ENCODE measurements around the gene CTBP2. TPM values are rescaled to one million over a fixed set of nuclear protein-coding genes. Genes with fewer than 3 reads are reported as not detected.

CTBP2 gene
- total RNA-seq, 1 experiment from 2014 or later = 212 TPM

- no peak overlapping the region for H3K27ac Mint-ChIP-seq
- H3K4me3 Mint-ChIP-seq = no peak overlapping the region
- TF ChIP-seq, protein P1, sequence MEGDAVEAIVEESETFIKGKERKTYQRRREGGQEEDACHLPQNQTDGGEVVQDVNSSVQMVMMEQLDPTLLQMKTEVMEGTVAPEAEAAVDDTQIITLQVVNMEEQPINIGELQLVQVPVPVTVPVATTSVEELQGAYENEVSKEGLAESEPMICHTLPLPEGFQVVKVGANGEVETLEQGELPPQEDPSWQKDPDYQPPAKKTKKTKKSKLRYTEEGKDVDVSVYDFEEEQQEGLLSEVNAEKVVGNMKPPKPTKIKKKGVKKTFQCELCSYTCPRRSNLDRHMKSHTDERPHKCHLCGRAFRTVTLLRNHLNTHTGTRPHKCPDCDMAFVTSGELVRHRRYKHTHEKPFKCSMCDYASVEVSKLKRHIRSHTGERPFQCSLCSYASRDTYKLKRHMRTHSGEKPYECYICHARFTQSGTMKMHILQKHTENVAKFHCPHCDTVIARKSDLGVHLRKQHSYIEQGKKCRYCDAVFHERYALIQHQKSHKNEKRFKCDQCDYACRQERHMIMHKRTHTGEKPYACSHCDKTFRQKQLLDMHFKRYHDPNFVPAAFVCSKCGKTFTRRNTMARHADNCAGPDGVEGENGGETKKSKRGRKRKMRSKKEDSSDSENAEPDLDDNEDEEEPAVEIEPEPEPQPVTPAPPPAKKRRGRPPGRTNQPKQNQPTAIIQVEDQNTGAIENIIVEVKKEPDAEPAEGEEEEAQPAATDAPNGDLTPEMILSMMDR (conservative IDR thresholded peaks at IDR 0.05) = no peak
- no peak overlapping the region for H4K91ac ChIP-seq (ENCODE audit: insufficient read length, low read depth, low read length)
- H2AFZ ChIP-seq (ENCODE audit: low read length) = no peak overlapping the region
- H3K4me2 ChIP-seq (ENCODE audit: insufficient read depth, insufficient read length, low read length) = no peak overlapping the region
- H4K8ac ChIP-seq (replicated peaks; ENCODE audit: insufficient read length, low read depth, low read length) = no peak overlapping the region
- no peak overlapping the region for H2AK5ac ChIP-seq (ENCODE audit: insufficient read length, low read length)
- H3K4me1 ChIP-seq (ENCODE audit: insufficient read depth, low read length) = no peaks in the 10 kb centered on the region
- no peaks in the 10 kb centered on the region for H3K4me1 Mint-ChIP-seq
- H3K23ac ChIP-seq (ENCODE audit: insufficient read length, low read depth, low read length) = no peak overlapping the region
- no peak overlapping the region for H3K18ac ChIP-seq (ENCODE audit: insufficient read length, low read depth, low read length)
- no peak overlapping the region for H2BK120ac ChIP-seq (ENCODE audit: low read depth, low read length, poor library complexity, severe bottlenecking)
- 0 out of 2 replicates have a peak, but pooled peaks cover 2% of the 10 kb centered on the region for H3K27me3 Mint-ChIP-seq (ENCODE audit: low read depth)
- H3K23me2 ChIP-seq (ENCODE audit: insufficient read length, low read depth, low read length, poor library complexity, severe bottlenecking) = no peaks in the 10 kb centered on the region
- no peaks in the 10 kb centered on the region for H3K36me3 Mint-ChIP-seq (ENCODE audit: insufficient read depth in 1 of 3, low read depth in 3 of 3)
- H2BK12ac ChIP-seq (ENCODE audit: insufficient read length, low read depth, low read length) = no peak overlapping the region
- H3K56ac ChIP-seq (ENCODE audit: insufficient read length, low read depth, low read length) = no peak overlapping the region
- H3T11ph ChIP-seq (ENCODE audit: low read length) = no peak overlapping the region
- no CpG with 5 or more reads among the region's 2 CpGs for WGBS (ENCODE audit: extremely low coverage, insufficient read length, low lambda C conversion rate)
- H3K14ac ChIP-seq (ENCODE audit: insufficient read depth, low read length) = no peak overlapping the region
- H3K9me3 ChIP-seq (ENCODE audit: control insufficient read depth, low read depth, low read length) = no peaks in the 10 kb centered on the region
- H3K9ac ChIP-seq (ENCODE audit: extremely low read depth, insufficient read length, low read length) = no peak overlapping the region
- no peaks in the 10 kb centered on the region for H3K9me3 Mint-ChIP-seq
- no peaks in the 10 kb centered on the region for H4K20me1 ChIP-seq (ENCODE audit: control insufficient read depth, insufficient read depth, insufficient read length)
- no peaks in the 10 kb centered on the region for H3K79me2 ChIP-seq (ENCODE audit: insufficient read depth, low read length)
- no peaks in the 10 kb centered on the region for H3K79me1 ChIP-seq (ENCODE audit: insufficient read depth, low read depth, low read length, poor library complexity, severe bottlenecking)
- no peak overlapping the region for H2BK5ac ChIP-seq (ENCODE audit: insufficient read length, low read length)
- no peak overlapping the region for H3K4ac ChIP-seq (ENCODE audit: low read depth, low read length)
- DNase-seq = no peak
- H2BK20ac ChIP-seq (ENCODE audit: low read depth, low read length, poor library complexity, severe bottlenecking) = no peak overlapping the region
- H3K27ac ChIP-seq (ENCODE audit: insufficient read length, low read depth, low read length) = no peak overlapping the region
- no peak overlapping the region for H4K5ac ChIP-seq (ENCODE audit: insufficient read length, low read depth, low read length)
- no peaks in the 10 kb centered on the region for H3K27me3 ChIP-seq (ENCODE audit: insufficient read depth, low read length)
- no peak overlapping the region for H2BK15ac ChIP-seq (ENCODE audit: low read depth, low read length)
Observed at GRCh38 chr10:125199270-125199669, 38.9 kb upstream of the CTBP2 start.
